Keratinocyte (primary cell): ENCODE data around the gene CPED1. TPM values are rescaled to one million over a fixed set of nuclear protein-coding genes. Genes with fewer than 3 reads are reported as not detected.
"Not testable (repeated sequence)": the region's sequence is repeated elsewhere in the genome, so short reads cannot be mapped to it uniquely, and the experiment has no call there.

ENCODE experiments used
- DNase-seq: peaks from one replicate; pipeline ENCODE4 v3.0.0-alpha.2; 2011; ENCODE audit warnings: low read depth, missing footprints, low spot score
- FAIRE-seq: peaks from 2 replicates; lab custom pipeline; 2011; peaks lifted over from hg19 to GRCh38; lab: Jason Lieb, UNC
- H2AFZ ChIP-seq: 2 replicates; pipeline ENCODE4 v1.6.0; 2012; ENCODE audit warnings: low read length, control low read depth, inconsistent platforms; ENCODE audit not compliant: control insufficient read depth
- H3K27ac ChIP-seq: 2 replicates; pipeline ENCODE4 v1.5.1; 2011; ENCODE audit warnings: low read length; ENCODE audit not compliant: control insufficient read depth, insufficient read depth
- H3K27me3 ChIP-seq: 3 replicates; pipeline ENCODE4 v1.6.0; 2011; ENCODE audit warnings: low read length; ENCODE audit not compliant: control insufficient read depth, insufficient read depth; ENCODE audit errors: extremely low read depth
- H3K36me3 ChIP-seq, 2 experiments: 2 replicates in 1 of 2; 3 replicates in 1 of 2; pipeline ENCODE4 v1.5.1; 2011; ENCODE audit warnings: low read length in 2 of 2, mild to moderate bottlenecking in 1 of 2; ENCODE audit not compliant: control insufficient read depth in 2 of 2, insufficient read depth in 2 of 2; ENCODE audit errors: extremely low read depth in 1 of 2
- H3K4me1 ChIP-seq: 3 replicates; pipeline ENCODE4 v1.5.1; 2011; ENCODE audit warnings: low read length; ENCODE audit not compliant: control insufficient read depth, insufficient read depth; ENCODE audit errors: extremely low read depth
- H3K4me2 ChIP-seq: 3 replicates; pipeline ENCODE4 v1.6.0; 2011; ENCODE audit warnings: low read depth, low read length; ENCODE audit not compliant: control insufficient read depth, insufficient read depth; ENCODE audit errors: extremely low read depth
- H3K4me3 ChIP-seq, 3 experiments: fragments of 200-600 bp in 1 of 3; sonication (generic) in 1 of 3; 2 replicates in 2 of 3; 3 replicates in 1 of 3; pipeline ENCODE4 v1.5.1; 2011 to 2016; ENCODE audit warnings: low read length in 3 of 3, mild to moderate bottlenecking in 3 of 3, control low read depth in 2 of 3, inconsistent platforms in 1 of 3, low read depth in 1 of 3, mixed read lengths in 1 of 3, mixed run types in 1 of 3, moderate library complexity in 1 of 3; ENCODE audit not compliant: control insufficient read depth in 2 of 3, insufficient read depth in 2 of 3; ENCODE audit errors: extremely low read depth in 1 of 3
- H3K79me2 ChIP-seq: 2 replicates; pipeline ENCODE4 v1.6.0; 2012; ENCODE audit warnings: low read length; ENCODE audit not compliant: control insufficient read depth, insufficient read depth
- H3K9ac ChIP-seq: 3 replicates; pipeline ENCODE4 v1.6.0; 2011; ENCODE audit warnings: low read length; ENCODE audit not compliant: control insufficient read depth, insufficient read depth; ENCODE audit errors: extremely low read depth
- H3K9me1 ChIP-seq: 3 replicates; pipeline ENCODE4 v1.6.0; 2011; ENCODE audit warnings: low read length; ENCODE audit not compliant: control insufficient read depth, insufficient read depth; ENCODE audit errors: extremely low read depth
- H3K9me3 ChIP-seq: 2 replicates; pipeline ENCODE4 v1.5.1; 2012; ENCODE audit warnings: low read depth, low read length; ENCODE audit not compliant: control insufficient read depth
- H4K20me1 ChIP-seq: 3 replicates; pipeline ENCODE4 v1.6.0; 2011; ENCODE audit warnings: low read length; ENCODE audit not compliant: control insufficient read depth, insufficient read depth; ENCODE audit errors: extremely low read depth
- CTCF ChIP-seq, 3 experiments: IDR thresholded peaks in 1 of 3; conservative IDR thresholded peaks in 1 of 3; optimal IDR thresholded peaks in 1 of 3; 2 replicates in 2 of 3; 3 replicates in 1 of 3; pipeline versions ENCODE3 to v1.5.1; 2011; ENCODE audit warnings: low read length in 3 of 3, mild to moderate bottlenecking in 3 of 3, moderate library complexity in 2 of 3, control low read depth in 1 of 3, inconsistent platforms in 1 of 3; ENCODE audit not compliant: insufficient read depth in 2 of 3; ENCODE audit errors: extremely low read depth in 1 of 3
- EZH2 ChIP-seq: IDR thresholded peaks from one replicate; pipeline ENCODE4 v1.6.1; 2012; ENCODE audit warnings: inconsistent platforms, mild to moderate bottlenecking, low read length, moderate library complexity
- dilution Hi-C: fragments of 300-500 bp; cut with MboI; formaldehyde crosslinking; loops from one replicate; pipeline ENCODE4 v1.7.0; 2020; ENCODE audit warnings: low sequenced_read_pairs; ENCODE audit not compliant: extremely low pct_ligation_motif_present
- polyA plus RNA-seq, 5 experiments: library from polyadenylated mRNA; depleted of rRNA in 3 of 5; stranded (reverse) in 3 of 5; stranded (forward) in 1 of 5; unstranded in 1 of 5; fragments of >200 nt; gene quantifications; 1 replicate in 1 of 5; 2 replicates in 3 of 5; 3 replicates in 1 of 5; pipeline versions ENCODE4 v1.2.1 to v1.2.3, GENCODE V29; 2011 to 2012; ENCODE audit warnings: missing spikeins in 2 of 5, low read depth in 1 of 5, low replicate concordance in 1 of 5

CPED1 gene
- polyA plus RNA-seq, 1 donor (not counting 4 experiments of a cell fraction or from before 2014, with no cell fraction given) = 0.62 TPM

- Histone ChIP-seq H2AFZ (no peak overlapping the region), H3K4me3 (no peak overlapping the region), H3K9me3 (no peaks in the 10 kb centered on the region), H4K20me1 (no peaks in the 10 kb centered on the region), H3K9me1 (no peaks in the 10 kb centered on the region), H3K4me2 (no peak overlapping the region), H3K79me2 (no peaks in the 10 kb centered on the region), H3K4me1 (peaks cover 5% of the 10 kb centered on the region), H3K36me3 (no peaks in the 10 kb centered on the region), H3K27me3 (no peaks in the 10 kb centered on the region), H3K27ac (no peak overlapping the region), H3K9ac (no peak overlapping the region)
- DNase-seq (no peak), FAIRE-seq (no peak)
- dilution Hi-C loops = no loop called here
- TF ChIP-seq EZH2 (no peak), CTCF (optimal IDR thresholded peaks at IDR 0.05 in 1 of 3, IDR thresholded peaks at IDR 0.05 in 1 of 3, conservative IDR thresholded peaks at IDR 0.05 in 1 of 3; ENCODE audit: extremely low read depth in 1 of 3, insufficient read depth in 2 of 3, low read length in 3 of 3) (no peak)
These were observed 7.4 kb upstream of the CPED1 start for GRCh38 chr7:120981117-120981516.

- Histone ChIP-seq H3K9me1 (no peaks in the 10 kb centered on the region), H3K4me3 (no peak overlapping the region), H3K9me3 (no peaks in the 10 kb centered on the region), H3K36me3 (no peaks in the 10 kb centered on the region), H2AFZ (no peak overlapping the region), H3K27me3 (no peaks in the 10 kb centered on the region), H4K20me1 (no peaks in the 10 kb centered on the region), H3K4me2 (no peak overlapping the region), H3K4me1 (peaks cover 5% of the 10 kb centered on the region), H3K79me2 (no peaks in the 10 kb centered on the region), H3K27ac (no peak overlapping the region), H3K9ac (no peak overlapping the region)
- FAIRE-seq (peak; percentile 26), DNase-seq (no peak)
- dilution Hi-C loops = no loop called here
- TF ChIP-seq EZH2 = no peak
- TF ChIP-seq CTCF (optimal IDR thresholded peaks at IDR 0.05 in 1 of 3, IDR thresholded peaks at IDR 0.05 in 1 of 3, conservative IDR thresholded peaks at IDR 0.05 in 1 of 3; ENCODE audit: extremely low read depth in 1 of 3, insufficient read depth in 2 of 3, low read length in 3 of 3) = no peak
These were observed 6.5 kb upstream of the CPED1 start for GRCh38 chr7:120981888-120982615.

- not testable (repeated sequence) for H2AFZ ChIP-seq, FAIRE-seq
These were observed 4.9 kb upstream of the CPED1 start for GRCh38 chr7:120983592-120983991.

More at GRCh38 chr7:120983592-120983991, 4.9 kb upstream of the CPED1 start:
- H3K36me3 ChIP-seq, DNase-seq, H3K27ac ChIP-seq, H3K9ac ChIP-seq, H3K27me3 ChIP-seq, H3K9me3 ChIP-seq, H3K9me1 ChIP-seq, H4K20me1 ChIP-seq, H3K79me2 ChIP-seq, H3K4me3 ChIP-seq, dilution Hi-C loops, H3K4me2 ChIP-seq: not testable (repeated sequence)
- peaks cover 13% of the 10 kb centered on the region for H3K4me1 ChIP-seq
